GM19438 (cell line): ENCODE data around the gene UBE2L3.

Experiments used
- ATAC-seq: cut with Tn5 transposase; IDR thresholded peaks from one replicate; pipeline ENCODE4 v1.9.1; 2021; ENCODE audit warnings: low read depth; ENCODE audit not compliant: unreplicated experiment

Gene UBE2L3

DNA sequence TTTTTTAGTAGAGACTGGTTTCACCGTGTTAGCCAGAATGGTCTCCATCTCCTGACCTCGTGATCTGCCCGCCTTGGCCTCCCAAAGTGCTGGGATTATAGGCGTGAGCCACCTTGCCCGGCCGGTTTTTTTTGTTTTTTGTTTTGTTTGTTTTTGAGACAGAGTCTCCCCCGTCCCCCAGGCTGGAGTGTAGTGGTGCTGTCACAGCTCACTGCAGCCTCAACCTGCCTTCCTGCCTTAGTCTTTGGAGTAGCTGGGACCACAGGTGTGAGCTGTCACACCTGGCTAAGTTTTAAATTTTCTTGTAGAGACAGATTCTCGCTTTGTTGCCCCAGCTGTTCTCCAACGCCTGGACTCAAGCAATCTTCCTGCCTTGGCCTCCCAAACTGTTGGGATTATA lies 101.5 kb downstream of the UBE2L3 start:
- ATAC-seq: no peak

GRCh38 chr22:21672107-21672629 lies 104.7 kb downstream of the UBE2L3 start:
- no peak for ATAC-seq
